NCI-H774 (cell line): ENCODE measurements around the gene SETSIP.
"Not testable (repeated sequence)": the region's sequence is repeated elsewhere in the genome, so short reads cannot be mapped to it uniquely, and the experiment has no call there.

Source experiments
- DNase-seq: peaks from one replicate; lab custom pipeline; 2025; lab: John Stamatoyannopoulos, UW

The SETSIP gene

GRCh38 chr1:92051948-92052347 is 23.3 kb downstream of the SETSIP start:
- no peak for DNase-seq

- no peak for DNase-seq
Measured at GRCh38 chr1:92045766-92046495, 29.3 kb downstream of the SETSIP start.

- no peak for DNase-seq
Measured at GRCh38 chr1:92043621-92044020, 31.6 kb downstream of the SETSIP start.

GRCh38 chr1:92040971-92041370 is 34.2 kb downstream of the SETSIP start:
- DNase-seq: no peak

GRCh38 chr1:92038695-92039346 is 36.4 kb downstream of the SETSIP start:
- no peak for DNase-seq

GRCh38 chr1:92037400-92037799 is 37.8 kb downstream of the SETSIP start:
- DNase-seq: no peak

GRCh38 chr1:92031281-92032110 is 43.7 kb downstream of the SETSIP start:
- no peak for DNase-seq

GRCh38 chr1:92030656-92031107 is 44.5 kb downstream of the SETSIP start:
- peak; percentile 24 for DNase-seq

GRCh38 chr1:92029241-92029922 is 45.8 kb downstream of the SETSIP start:
- no peak for DNase-seq

GRCh38 chr1:92026806-92027205 is 48.4 kb downstream of the SETSIP start:
- DNase-seq: no peak

- DNase-seq: not testable (repeated sequence)
Measured at GRCh38 chr1:92026042-92026441, 49.2 kb downstream of the SETSIP start.
